Measurements from ENCODE around the gene GALNT10. TPM values are rescaled to one million over a fixed set of nuclear protein-coding genes. Genes with fewer than 3 reads are reported as not detected.

The GALNT10 gene
- total RNA-seq, 1 experiment from 2014 or later: 68.2 TPM

DNA sequence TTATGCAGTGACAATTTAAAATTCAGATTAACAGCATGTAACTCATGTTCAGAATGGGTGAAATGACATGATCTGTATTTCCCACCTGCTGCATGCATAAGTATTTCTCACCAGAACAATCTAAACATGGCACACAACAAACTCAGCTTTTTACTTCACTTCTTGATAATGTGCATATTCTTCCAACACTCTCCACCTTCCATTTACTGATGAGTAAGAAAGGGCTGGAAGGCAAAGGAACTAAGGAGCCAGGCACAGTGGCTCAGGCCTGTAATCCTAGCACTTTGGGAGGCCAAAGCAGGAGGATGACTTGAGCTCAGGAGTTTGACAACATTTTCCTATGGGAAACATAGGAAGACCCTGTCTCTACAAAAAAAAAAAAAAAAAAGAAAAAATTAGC lies 219.5 kb downstream of the GALNT10 start:
- BruUV-seq (replicated peaks): no TSS peak

DNA sequence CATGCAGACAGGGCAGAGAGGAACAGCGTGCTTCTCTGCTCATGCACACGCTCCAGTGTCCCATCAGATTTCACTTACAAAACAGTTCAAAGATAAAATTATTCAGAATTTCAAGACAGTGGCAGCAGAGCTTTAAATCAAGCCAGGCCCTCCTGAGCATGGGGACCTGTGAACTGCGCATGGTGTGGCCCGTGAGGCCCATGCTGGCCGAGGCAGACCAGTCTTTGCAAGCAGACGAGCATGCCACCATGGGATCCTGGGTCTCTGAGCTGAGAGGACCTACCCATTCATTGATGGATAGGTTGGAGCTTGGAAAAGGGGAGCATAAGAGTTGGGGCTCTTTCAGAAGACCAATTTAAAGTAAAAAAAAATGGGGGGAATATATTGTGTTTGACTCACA lies 220.3 kb downstream of the GALNT10 start:
- no peak overlapping the region for H3K4me3 Mint-ChIP-seq (ENCODE audit: low read depth, unreplicated experiment)
- no peak for DNase-seq
- H3K27me3 Mint-ChIP-seq (ENCODE audit: unreplicated experiment): no peaks in the 10 kb centered on the region
- H3K4me1 Mint-ChIP-seq (ENCODE audit: low read depth, unreplicated experiment): no peaks in the 10 kb centered on the region
- no peaks in the 10 kb centered on the region for H3K9me3 Mint-ChIP-seq (ENCODE audit: low read depth, unreplicated experiment)
- peaks cover 5% of the 10 kb centered on the region for H3K36me3 Mint-ChIP-seq (ENCODE audit: insufficient read depth, unreplicated experiment)
- CTCF ChIA-PET: interaction anchor here (1.3 kb wide), 1 partner anchor 221 kb away, joined by 4 read pairs; no protein-coding TSS in a partner anchor
- intact Hi-C loops (cut with micrococcal nuclease; ENCODE audit: unreplicated experiment): no loop called here
- TF ChIP-seq, protein P1, sequence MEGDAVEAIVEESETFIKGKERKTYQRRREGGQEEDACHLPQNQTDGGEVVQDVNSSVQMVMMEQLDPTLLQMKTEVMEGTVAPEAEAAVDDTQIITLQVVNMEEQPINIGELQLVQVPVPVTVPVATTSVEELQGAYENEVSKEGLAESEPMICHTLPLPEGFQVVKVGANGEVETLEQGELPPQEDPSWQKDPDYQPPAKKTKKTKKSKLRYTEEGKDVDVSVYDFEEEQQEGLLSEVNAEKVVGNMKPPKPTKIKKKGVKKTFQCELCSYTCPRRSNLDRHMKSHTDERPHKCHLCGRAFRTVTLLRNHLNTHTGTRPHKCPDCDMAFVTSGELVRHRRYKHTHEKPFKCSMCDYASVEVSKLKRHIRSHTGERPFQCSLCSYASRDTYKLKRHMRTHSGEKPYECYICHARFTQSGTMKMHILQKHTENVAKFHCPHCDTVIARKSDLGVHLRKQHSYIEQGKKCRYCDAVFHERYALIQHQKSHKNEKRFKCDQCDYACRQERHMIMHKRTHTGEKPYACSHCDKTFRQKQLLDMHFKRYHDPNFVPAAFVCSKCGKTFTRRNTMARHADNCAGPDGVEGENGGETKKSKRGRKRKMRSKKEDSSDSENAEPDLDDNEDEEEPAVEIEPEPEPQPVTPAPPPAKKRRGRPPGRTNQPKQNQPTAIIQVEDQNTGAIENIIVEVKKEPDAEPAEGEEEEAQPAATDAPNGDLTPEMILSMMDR (IDR thresholded peaks at IDR 0.05; ENCODE audit: unreplicated experiment): no peak
- no peak overlapping the region for H3K27ac Mint-ChIP-seq (ENCODE audit: unreplicated experiment)
- no TSS peak for BruUV-seq (replicated peaks)

More for the DNA sequence above, 219.5 kb downstream of the GALNT10 start:
- TF ChIP-seq, protein P1 (IDR thresholded peaks at IDR 0.05; ENCODE audit: unreplicated experiment): no peak
- Mint-ChIP-seq H3K4me1 (ENCODE audit: low read depth, unreplicated experiment) (no peaks in the 10 kb centered on the region), H3K36me3 (ENCODE audit: insufficient read depth, unreplicated experiment) (peaks cover 5% of the 10 kb centered on the region), H3K27me3 (ENCODE audit: unreplicated experiment) (no peaks in the 10 kb centered on the region), H3K9me3 (ENCODE audit: low read depth, unreplicated experiment) (no peaks in the 10 kb centered on the region), H3K27ac (ENCODE audit: unreplicated experiment) (no peak overlapping the region), H3K4me3 (ENCODE audit: low read depth, unreplicated experiment) (no peak overlapping the region)
- intact Hi-C loops (cut with micrococcal nuclease; ENCODE audit: unreplicated experiment): no loop called here
- CTCF ChIA-PET: interaction anchor here (1.3 kb wide), 1 partner anchor 220 kb away, joined by 4 read pairs; no protein-coding TSS in a partner anchor
- DNase-seq: no peak

- intact Hi-C loops (cut with micrococcal nuclease; ENCODE audit: unreplicated experiment): no loop called here
- CTCF ChIA-PET: no interaction called here
- no peak overlapping the region for H3K4me3 Mint-ChIP-seq (ENCODE audit: low read depth, unreplicated experiment)
- no peaks in the 10 kb centered on the region for H3K4me1 Mint-ChIP-seq (ENCODE audit: low read depth, unreplicated experiment)
- no peak for DNase-seq
- H3K27ac Mint-ChIP-seq (ENCODE audit: unreplicated experiment): no peak overlapping the region
- TF ChIP-seq, protein P1 (IDR thresholded peaks at IDR 0.05; ENCODE audit: unreplicated experiment): no peak
- peaks cover 5% of the 10 kb centered on the region for H3K36me3 Mint-ChIP-seq (ENCODE audit: insufficient read depth, unreplicated experiment)
- BruUV-seq (replicated peaks): no TSS peak
- H3K27me3 Mint-ChIP-seq (ENCODE audit: unreplicated experiment): no peaks in the 10 kb centered on the region
- H3K9me3 Mint-ChIP-seq (ENCODE audit: low read depth, unreplicated experiment): no peaks in the 10 kb centered on the region
These were observed 220.8 kb downstream of the GALNT10 start for GRCh38 chr5:154411338-154411737.

DNA sequence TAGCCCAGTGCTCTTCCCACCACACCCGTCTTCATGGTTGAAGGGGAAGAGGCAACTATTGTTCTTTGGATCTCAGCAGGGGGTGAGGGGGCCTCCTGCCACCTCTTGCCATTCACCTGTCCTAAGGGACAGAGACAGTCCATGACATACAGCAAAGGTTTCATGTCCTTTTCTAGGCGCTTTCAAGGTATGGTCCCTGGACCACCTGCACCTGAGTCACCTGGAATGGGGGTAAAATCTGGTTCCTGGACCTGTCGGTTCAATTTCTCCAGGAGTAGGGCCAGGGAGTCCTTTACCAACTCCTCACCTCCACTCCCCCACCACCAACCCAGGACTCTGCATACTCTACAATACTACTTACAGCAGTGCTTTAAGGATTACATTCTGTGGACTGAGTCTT lies 221.8 kb downstream of the GALNT10 start:
- H3K4me3 Mint-ChIP-seq (ENCODE audit: low read depth, unreplicated experiment): no peak overlapping the region
- CTCF ChIA-PET: no interaction called here
- H3K9me3 Mint-ChIP-seq (ENCODE audit: low read depth, unreplicated experiment): no peaks in the 10 kb centered on the region
- no peaks in the 10 kb centered on the region for H3K27me3 Mint-ChIP-seq (ENCODE audit: unreplicated experiment)
- BruUV-seq (replicated peaks): no TSS peak
- no peak overlapping the region for H3K27ac Mint-ChIP-seq (ENCODE audit: unreplicated experiment)
- intact Hi-C loops (cut with micrococcal nuclease; ENCODE audit: unreplicated experiment): no loop called here
- TF ChIP-seq, protein P1 (IDR thresholded peaks at IDR 0.05; ENCODE audit: unreplicated experiment): no peak
- no peaks in the 10 kb centered on the region for H3K36me3 Mint-ChIP-seq (ENCODE audit: insufficient read depth, unreplicated experiment)
- DNase-seq: no peak
- no peaks in the 10 kb centered on the region for H3K4me1 Mint-ChIP-seq (ENCODE audit: low read depth, unreplicated experiment)
